Measurements from ENCODE around the gene DTX4.

DTX4 gene

GRCh38 chr11:59216641-59217564 lies 45.0 kb downstream of the DTX4 start:
- DNase-seq (ENCODE audit: insufficient read length, low spot score) (peak; percentile 44), FAIRE-seq (peak; percentile 100)

DNA sequence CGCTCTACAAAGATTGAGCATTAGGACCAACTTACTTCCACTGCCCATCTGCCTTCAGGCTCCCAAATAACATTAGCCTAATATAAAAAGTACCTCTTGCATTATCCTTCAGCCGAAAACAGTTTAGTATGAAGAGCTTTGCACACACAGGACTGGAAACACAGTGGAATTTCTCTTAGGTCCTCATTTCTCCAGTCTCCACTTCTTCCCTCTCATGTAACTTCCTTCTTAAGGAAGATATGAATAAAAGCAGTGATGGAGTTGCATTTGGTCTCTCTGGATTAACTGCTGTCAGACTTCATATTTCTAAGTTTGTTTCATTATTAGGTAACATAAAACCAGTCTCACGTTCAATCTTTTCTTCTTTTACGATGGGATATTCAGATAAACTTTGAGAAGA lies 46.4 kb downstream of the DTX4 start:
- FAIRE-seq (no peak), DNase-seq (ENCODE audit: insufficient read length, low spot score) (no peak)

DNA sequence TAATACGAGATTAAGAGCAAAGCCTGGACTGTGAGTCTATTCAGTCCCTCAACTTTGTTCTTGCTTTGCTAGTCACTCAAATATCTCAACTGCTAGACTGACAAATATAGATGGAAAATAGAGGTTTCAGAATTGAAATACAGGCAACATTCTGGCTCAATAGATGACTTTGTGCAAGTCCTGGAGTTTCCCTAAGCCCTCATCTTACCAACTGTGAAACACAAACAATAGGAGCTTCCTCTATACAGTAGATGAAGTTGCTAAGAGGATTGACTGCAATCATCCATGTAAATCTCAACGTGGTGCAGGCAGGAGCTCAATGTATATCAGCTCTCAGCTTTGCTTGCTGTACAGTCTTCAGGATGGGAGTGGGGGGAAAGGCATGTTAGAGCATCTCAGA lies 47.0 kb downstream of the DTX4 start:
- DNase-seq (ENCODE audit: insufficient read length, low spot score) (no peak), FAIRE-seq (peak; percentile 74)

DNA sequence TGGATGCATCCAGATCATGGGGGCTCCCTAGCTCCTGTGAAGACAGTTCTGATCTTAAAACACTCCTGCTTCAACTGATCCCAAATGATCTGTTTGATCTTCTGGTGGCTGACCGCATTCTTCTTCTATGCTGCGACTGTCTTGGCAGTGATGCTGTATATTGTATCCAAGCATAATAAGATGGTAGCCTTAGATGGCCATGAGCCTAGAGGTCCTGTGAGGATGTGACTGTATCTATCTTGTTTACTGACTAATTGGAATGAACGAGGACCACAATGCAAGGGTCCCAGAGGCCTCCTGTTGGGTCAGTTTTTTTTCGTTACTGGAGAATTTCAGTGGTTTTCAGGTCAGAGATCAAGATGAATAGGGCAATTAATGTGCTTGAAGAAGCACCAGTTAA lies 47.9 kb downstream of the DTX4 start:
- FAIRE-seq (peak; percentile 81), DNase-seq (ENCODE audit: insufficient read length, low spot score) (no peak)

DNA sequence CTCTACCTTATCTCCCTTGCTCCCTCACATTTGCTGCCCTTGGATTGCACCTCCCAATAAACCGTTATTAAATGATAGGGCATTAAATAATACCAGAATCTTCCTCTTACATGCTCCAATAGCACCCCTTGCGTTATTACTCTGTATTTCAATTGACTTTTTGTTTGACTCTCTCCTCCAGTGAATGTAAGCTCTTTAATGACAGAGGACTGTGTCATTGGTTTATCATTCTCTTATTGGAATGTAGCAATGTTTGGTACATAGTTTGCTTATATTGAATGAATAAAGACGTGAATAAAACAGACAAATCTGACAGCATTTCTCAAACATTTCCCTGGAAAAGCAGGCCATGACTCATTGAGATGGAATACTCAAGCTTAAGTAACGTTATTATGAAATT lies 49.5 kb downstream of the DTX4 start:
- FAIRE-seq = no peak

DNA sequence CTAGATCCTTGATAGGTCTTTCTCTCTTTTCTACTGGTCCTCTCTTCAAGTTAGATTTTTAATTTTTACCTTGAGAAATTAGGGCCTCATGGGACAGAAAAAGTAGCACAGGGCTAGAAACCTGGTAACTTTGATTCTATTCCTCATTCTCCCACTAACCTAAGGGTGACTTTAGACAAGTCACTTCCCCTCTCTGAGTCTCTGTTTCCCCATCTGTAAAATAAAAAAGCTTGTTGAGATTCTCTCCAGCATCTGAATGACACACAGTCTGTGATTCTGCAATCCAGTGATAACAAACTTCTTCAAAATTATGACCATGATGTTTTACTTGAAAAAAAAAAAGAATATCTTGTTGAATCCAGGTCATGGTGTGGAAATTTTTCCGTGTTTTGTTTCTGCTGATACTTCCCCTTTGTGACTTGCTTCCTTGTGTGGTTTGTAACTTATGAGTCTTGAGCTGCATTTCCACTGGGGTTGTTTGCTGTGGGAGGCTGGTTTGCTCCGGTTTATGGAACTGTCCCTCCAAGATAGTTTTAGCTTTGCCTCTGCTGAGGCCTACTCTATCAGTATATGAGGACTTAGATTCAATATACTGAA lies 50.6 kb downstream of the DTX4 start:
- FAIRE-seq = peak; percentile 55
- DNase-seq (ENCODE audit: insufficient read length, low spot score) = no peak

More for the DNA sequence above, 49.5 kb downstream of the DTX4 start:
- no peak for DNase-seq (ENCODE audit: insufficient read length, low spot score)

DNA sequence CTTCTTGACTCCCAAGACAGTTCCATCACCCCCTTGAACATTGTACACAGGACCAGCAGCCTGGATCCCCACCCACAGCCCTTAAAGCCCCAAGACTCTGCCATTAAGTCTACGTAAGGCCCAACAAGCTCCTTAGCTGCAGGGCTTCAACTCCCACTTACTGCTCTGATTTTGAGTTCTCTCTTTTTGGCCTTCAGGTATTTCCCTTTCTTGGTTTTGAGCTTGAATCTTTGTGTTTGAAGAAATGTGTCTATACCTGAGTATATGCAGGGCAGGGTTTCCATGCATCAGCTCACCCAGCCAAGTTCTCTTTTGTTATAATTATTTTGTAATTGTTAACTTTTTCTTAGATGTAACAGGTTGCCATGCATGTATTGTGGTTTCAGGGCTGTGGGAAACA lies 51.2 kb downstream of the DTX4 start:
- FAIRE-seq (peak; percentile 72), DNase-seq (ENCODE audit: insufficient read length, low spot score) (no peak)

DNA sequence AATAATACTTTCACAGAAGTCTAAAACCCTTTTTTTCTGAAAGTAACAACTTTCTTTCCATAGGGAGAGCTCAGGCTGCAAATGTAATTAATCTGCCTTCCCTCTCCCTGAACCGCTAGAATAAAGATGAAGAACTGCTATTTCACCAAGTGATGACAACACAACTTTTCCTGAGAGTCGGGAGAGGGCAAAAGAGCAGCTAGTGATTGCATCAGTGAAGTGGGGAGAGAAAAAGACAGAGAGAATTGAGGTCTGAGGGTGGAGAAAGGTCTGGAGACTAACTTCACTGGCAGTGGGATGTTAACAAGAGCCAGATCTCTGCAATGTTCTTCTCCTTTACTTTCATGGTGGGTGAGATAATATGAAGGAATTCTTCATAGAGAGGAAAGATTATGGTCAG lies 51.7 kb downstream of the DTX4 start:
- no peak for FAIRE-seq
- DNase-seq (ENCODE audit: insufficient read length, low spot score) = no peak

DNA sequence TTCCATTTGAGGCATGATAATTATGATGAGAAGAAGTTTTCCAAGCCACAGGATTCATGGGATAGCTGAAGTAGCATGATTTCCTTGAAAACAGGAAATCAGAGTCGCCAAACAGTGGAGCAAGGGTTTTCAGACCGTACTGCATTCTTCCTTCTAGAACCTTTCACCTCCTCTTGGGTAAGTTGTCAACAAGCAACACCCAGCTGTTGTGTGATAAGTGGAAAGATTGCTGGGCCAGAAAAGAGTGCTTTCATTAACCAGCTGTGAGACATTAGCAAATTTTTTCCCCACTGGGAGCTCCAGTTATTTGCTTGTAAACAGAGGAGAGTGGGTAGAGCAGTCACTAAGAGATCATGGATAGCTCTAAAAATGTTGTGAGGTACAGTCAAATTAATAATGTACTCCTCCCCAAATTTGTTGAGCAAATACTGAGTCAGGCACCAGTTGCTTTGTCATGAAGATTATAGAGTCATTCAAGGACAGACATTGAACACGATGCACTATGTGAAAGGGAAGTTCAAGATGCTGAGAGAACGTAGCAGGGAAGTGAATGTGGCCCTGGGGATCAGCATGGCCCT lies 52.5 kb downstream of the DTX4 start:
- peak; percentile 91 for FAIRE-seq

GRCh38 chr11:59225017-59225416 lies 53.1 kb downstream of the DTX4 start:
- no peak for FAIRE-seq
- DNase-seq (ENCODE audit: insufficient read length, low spot score) = no peak

More for the DNA sequence above, 52.5 kb downstream of the DTX4 start:
- DNase-seq (ENCODE audit: insufficient read length, low spot score) = no peak

DNA sequence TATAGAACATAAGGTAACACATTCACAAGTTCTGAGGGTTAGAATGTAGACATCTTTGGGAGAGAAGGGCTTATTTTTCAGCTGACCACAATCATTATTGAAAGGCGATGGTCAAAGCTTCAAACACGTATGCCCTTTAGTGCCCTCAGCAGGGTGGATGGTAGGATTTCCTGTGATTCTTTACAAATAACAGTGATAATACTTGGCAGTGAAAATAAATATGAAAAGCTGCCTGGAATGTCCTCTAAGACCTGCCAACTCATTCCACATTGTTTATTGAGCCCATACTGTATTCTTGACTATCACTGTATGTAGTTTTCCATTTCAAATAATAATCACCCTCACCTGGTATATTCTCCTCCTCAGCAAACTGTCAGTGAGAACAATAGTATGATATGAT lies 54.5 kb downstream of the DTX4 start:
- no peak for DNase-seq (ENCODE audit: insufficient read length, low spot score)
- no peak for FAIRE-seq

GRCh38 chr11:59240322-59240721 lies 68.4 kb downstream of the DTX4 start:
- FAIRE-seq (no peak), DNase-seq (ENCODE audit: insufficient read length, low spot score) (no peak)

DNA sequence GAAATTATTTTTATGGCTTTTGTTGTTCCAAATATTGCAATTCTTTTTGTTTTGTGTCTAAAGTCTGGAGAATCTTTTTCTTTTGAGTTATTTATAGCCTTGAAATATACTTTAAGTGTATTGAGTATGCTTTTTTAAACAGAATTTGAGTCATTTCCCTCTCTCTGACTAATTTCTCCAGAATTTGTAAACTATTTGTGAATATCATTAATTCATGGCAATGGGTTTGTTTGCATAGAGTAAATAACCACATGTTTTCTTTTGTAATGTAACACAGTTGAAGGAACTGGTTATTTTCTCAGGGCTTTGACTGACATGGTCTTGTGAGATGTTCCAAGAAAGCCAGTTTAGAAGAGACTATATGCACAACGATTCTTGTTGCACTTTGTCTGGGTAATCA lies 71.7 kb downstream of the DTX4 start:
- DNase-seq (ENCODE audit: insufficient read length, low spot score) (no peak), FAIRE-seq (peak; percentile 42)

GRCh38 chr11:59247531-59248227 lies 75.7 kb downstream of the DTX4 start:
- DNase-seq (ENCODE audit: insufficient read length, low spot score) (no peak), FAIRE-seq (peak; percentile 54)

DNA sequence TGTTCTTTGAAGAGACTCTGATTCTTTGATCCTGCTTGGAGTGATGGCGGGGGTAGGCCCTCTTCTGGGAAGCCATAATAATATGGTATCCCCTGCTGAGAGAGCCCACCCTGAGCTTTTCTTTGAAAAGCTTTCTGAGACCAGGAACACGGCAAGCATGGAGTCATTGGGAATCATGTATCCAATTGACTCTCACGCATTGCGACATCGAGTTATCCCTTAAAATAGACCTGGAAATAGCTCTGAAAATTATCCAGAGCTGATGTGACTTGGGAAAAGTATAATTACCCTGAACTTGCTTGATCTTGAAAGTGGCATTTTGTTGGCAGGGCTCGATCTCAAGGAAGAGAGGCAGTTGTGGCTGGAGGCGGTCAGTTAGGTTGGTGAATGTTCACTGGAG lies 77.6 kb downstream of the DTX4 start:
- FAIRE-seq (no peak), DNase-seq (ENCODE audit: insufficient read length, low spot score) (no peak)

GRCh38 chr11:59253001-59253400 lies 81.1 kb downstream of the DTX4 start:
- FAIRE-seq (no peak), DNase-seq (ENCODE audit: insufficient read length, low spot score) (no peak)

DNA sequence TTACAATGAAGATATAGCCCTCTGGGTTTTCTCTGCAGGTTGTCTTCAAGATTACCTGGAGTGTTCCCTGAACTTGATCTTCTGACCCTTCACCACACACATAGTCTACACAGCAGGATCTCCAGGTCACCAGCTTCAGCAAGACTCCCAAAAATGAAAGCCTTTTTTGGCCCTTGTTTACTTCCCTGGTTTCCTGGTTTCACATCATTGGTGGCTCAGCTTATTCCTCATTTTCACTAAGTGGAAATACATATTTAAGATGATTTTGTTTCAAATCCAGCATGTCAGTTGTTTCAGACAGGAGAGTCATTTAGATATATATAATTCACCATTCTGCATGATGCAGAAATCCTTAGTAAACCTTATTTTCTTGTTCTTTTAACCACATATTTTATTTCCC lies 82.4 kb downstream of the DTX4 start:
- FAIRE-seq = no peak
- no peak for DNase-seq (ENCODE audit: insufficient read length, low spot score)

GRCh38 chr11:59255281-59255680 lies 83.3 kb downstream of the DTX4 start:
- FAIRE-seq = no peak
- no peak for DNase-seq (ENCODE audit: insufficient read length, low spot score)

Data from GM19239 (cell line).